GM23338 (cell line): ENCODE results near the gene AIP. TPM values are rescaled to one million over a fixed set of nuclear protein-coding genes. Genes with fewer than 3 reads are reported as not detected.

Experiments
- ATAC-seq: fragments of 200-7000 bp; cut with Tn5 transposase; 3 replicates; pipeline ENCODE4 v1.9.1; 2020
- DNase-seq: peaks from one replicate; pipeline ENCODE4 v3.0.0-alpha.2; 2015; ENCODE audit warnings: low spot score
- H2AFZ ChIP-seq: fragments of 200-600 bp; sonication (generic); 2 replicates; pipeline ENCODE4 v1.8.0; 2016; ENCODE audit warnings: antibody characterized with exemption, mild to moderate bottlenecking, moderate library complexity
- H3F3A ChIP-seq: fragments of 200-600 bp; sonication (generic); replicated peaks from 2 replicates; pipeline ENCODE4 v1.8.0; 2017; ENCODE audit warnings: antibody characterized with exemption, mixed run types, low read depth
- H3K27ac ChIP-seq: fragments of 200-600 bp; sonication (generic); 2 replicates; pipeline ENCODE4 v1.6.1; 2016; ENCODE audit warnings: low read depth
- H3K27me3 ChIP-seq: fragments of 200-600 bp; sonication (generic); 2 replicates; pipeline ENCODE4 v1.8.0; 2016; ENCODE audit warnings: mild to moderate bottlenecking, mixed run types, moderate library complexity; ENCODE audit not compliant: insufficient read depth
- H3K36me3 ChIP-seq: fragments of 200-600 bp; sonication (generic); 2 replicates; pipeline ENCODE4 v1.8.0; 2016; ENCODE audit warnings: mild to moderate bottlenecking; ENCODE audit not compliant: insufficient read depth
- H3K4me1 ChIP-seq: fragments of 200-600 bp; sonication (generic); 2 replicates; pipeline ENCODE4 v1.8.0; 2016; ENCODE audit warnings: mild to moderate bottlenecking, moderate library complexity; ENCODE audit not compliant: insufficient read depth
- H3K4me2 ChIP-seq: fragments of 200-600 bp; sonication (generic); 2 replicates; pipeline ENCODE4 v1.7.1; 2017; ENCODE audit warnings: mixed run types
- H3K4me3 ChIP-seq: fragments of 200-600 bp; sonication (generic); 2 replicates; pipeline ENCODE4 v1.6.1; 2016; ENCODE audit warnings: mixed run types
- H3K79me2 ChIP-seq: fragments of 200-600 bp; sonication (generic); replicated peaks from 2 replicates; pipeline ENCODE4 v1.8.0; 2017; ENCODE audit warnings: mild to moderate bottlenecking; ENCODE audit not compliant: insufficient read depth
- H3K9me2 ChIP-seq: fragments of 200-600 bp; sonication (generic); 2 replicates; pipeline ENCODE4 v1.8.0; 2017; ENCODE audit not compliant: insufficient read depth
- H4K20me1 ChIP-seq: fragments of 200-600 bp; sonication (generic); replicated peaks from 2 replicates; pipeline ENCODE4 v1.8.0; 2017; ENCODE audit warnings: mild to moderate bottlenecking; ENCODE audit not compliant: insufficient read depth
- H3K27ac Mint-ChIP-seq: 2 replicates; pipeline ENCODE4 v1.8.0; 2020; ENCODE audit warnings: inconsistent platforms, mild to moderate bottlenecking, moderate library complexity, mixed read lengths
- H3K27me3 Mint-ChIP-seq: 3 replicates; pipeline ENCODE4 v1.8.0; 2022; ENCODE audit warnings: low read depth, mild to moderate bottlenecking, moderate library complexity, mixed read lengths, inconsistent platforms; ENCODE audit not compliant: insufficient read depth, poor library complexity
- H3K36me3 Mint-ChIP-seq: 3 replicates; pipeline ENCODE4 v1.8.0; 2021; ENCODE audit warnings: low read depth, mild to moderate bottlenecking, inconsistent platforms, moderate library complexity, mixed read lengths
- H3K4me1 Mint-ChIP-seq: 3 replicates; pipeline ENCODE4 v1.8.0; 2020; ENCODE audit warnings: mild to moderate bottlenecking, inconsistent platforms, mixed read lengths
- H3K4me3 Mint-ChIP-seq: 3 replicates; pipeline ENCODE4 v1.8.0; 2021; ENCODE audit warnings: moderate library complexity, mild to moderate bottlenecking, inconsistent platforms, mixed read lengths
- H3K9me3 Mint-ChIP-seq: 3 replicates; pipeline ENCODE4 v1.8.0; 2020; ENCODE audit warnings: moderate library complexity, mild to moderate bottlenecking, inconsistent platforms, mixed read lengths
- CREB1 ChIP-seq: fragments of 250-450 bp; sonication (Bioruptor Pico); IDR thresholded peaks from 2 replicates; pipeline ENCODE4 v1.5.0; 2020; ENCODE audit warnings: low read depth, mild to moderate bottlenecking, moderate library complexity
- STAT1 ChIP-seq: IDR thresholded peaks from one replicate; pipeline ENCODE4 v1.6.1; 2016; ENCODE audit warnings: antibody characterized with exemption; ENCODE audit not compliant: unreplicated experiment
- ZNF331 ChIP-seq: fragments of 250-450 bp; sonication (Bioruptor Pico); IDR thresholded peaks from 2 replicates; pipeline ENCODE4 v1.5.0; 2020; ENCODE audit warnings: low read depth, mild to moderate bottlenecking, moderate library complexity
- ZNF462 ChIP-seq: fragments of 250-450 bp; sonication (Bioruptor Pico); IDR thresholded peaks from 2 replicates; pipeline ENCODE4 v1.5.0; 2020; ENCODE audit warnings: mild to moderate bottlenecking, moderate library complexity
- polyA plus RNA-seq: library from polyadenylated mRNA; unstranded; fragments of >200 nt; fragmentation: Nextera tagmentation; extraction: Ambion mirVana; gene quantifications from 2 replicates; pipeline ENCODE4 v1.2.1, GENCODE V29; 2016
- total RNA-seq: library from RNA; depleted of rRNA; stranded (reverse); fragments of >200 nt; shearing (Covaris generic); gene quantifications from 2 replicates; pipeline ENCODE4 v1.2.3, GENCODE V29; 2014

AIP gene
- total and polyA plus RNA-seq, 2 experiments from 2014 or later, result 29.1 to 32.1 TPM

- no peak overlapping the region for H3K4me2 ChIP-seq
- no peak overlapping the region for H3K27ac ChIP-seq
- no peak for TF ChIP-seq CREB1 (CRISPR knock-in tag)
- no peak for TF ChIP-seq ZNF462 (CRISPR knock-in tag)
- TF ChIP-seq ZNF331 (CRISPR knock-in tag), result no peak
- no peak for TF ChIP-seq STAT1
- peaks cover 3% of the 10 kb centered on the region; the same call in 1 of the 2 replicates for H3K36me3 ChIP-seq
- Mint-ChIP-seq H3K4me3 (no peak overlapping the region), H3K9me3 (no peaks in the 10 kb centered on the region), H3K27ac (no peak overlapping the region), H3K27me3 (peaks cover 3% of the 10 kb centered on the region), H3K36me3 (peaks cover 7% of the 10 kb centered on the region; the same call in 2 of the 3 replicates), H3K4me1 (no peaks in the 10 kb centered on the region)
- H4K20me1 ChIP-seq, result no peaks in the 10 kb centered on the region; the same call in 1 of the 2 replicates
- H3F3A ChIP-seq, result 0 out of 2 replicates have a peak, but pooled peaks cover 3% of the 10 kb centered on the region
- no peak for ATAC-seq
- no peaks in the 10 kb centered on the region for H3K79me2 ChIP-seq
- H3K27me3 ChIP-seq, result no peaks in the 10 kb centered on the region
- H3K4me3 ChIP-seq, result no peak overlapping the region
- no peak overlapping the region for H2AFZ ChIP-seq
- H3K4me1 ChIP-seq, result no peaks in the 10 kb centered on the region
- H3K9me2 ChIP-seq, result no peaks in the 10 kb centered on the region
- no peak for DNase-seq
Measured at GRCh38 chr11:67496113-67496512, 13.3 kb downstream of the AIP start.

DNA sequence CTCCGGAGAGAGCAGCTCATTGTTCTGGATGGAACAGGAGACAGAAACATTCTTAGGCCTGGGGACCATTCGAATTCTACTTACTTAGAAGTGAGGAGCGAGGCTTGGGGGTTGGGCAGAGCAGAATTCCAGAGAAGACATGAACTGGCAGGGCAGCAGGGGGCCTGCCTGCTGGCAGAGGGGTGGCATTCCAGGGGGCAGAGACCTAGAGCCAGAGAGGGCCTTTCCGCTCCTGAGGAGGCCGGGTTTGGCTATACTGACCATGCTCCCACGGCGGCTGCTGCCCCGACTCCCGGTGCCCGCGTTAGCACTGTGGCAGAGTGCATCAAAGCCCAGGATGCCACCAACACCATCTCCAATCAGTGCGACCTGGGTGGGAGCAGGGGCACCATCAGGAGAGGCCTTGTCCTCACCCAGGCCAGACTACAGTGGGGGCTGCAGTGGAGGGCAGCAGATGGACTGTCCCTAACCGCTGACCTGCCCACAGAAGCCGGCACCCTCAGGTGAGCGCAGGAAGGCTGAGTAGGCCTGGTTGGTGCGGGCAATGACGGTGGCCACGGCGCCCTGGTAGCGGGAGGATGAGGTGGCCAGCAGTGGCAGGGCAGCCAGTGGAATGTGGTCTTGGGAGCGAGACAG, 14.9 kb downstream of the AIP start:
- no peak for DNase-seq
- H4K20me1 ChIP-seq, result peaks cover 2% of the 10 kb centered on the region; the same call in 1 of the 2 replicates
- TF ChIP-seq CREB1 (CRISPR knock-in tag), result no peak
- no peaks in the 10 kb centered on the region for H3K27me3 ChIP-seq
- Mint-ChIP-seq H3K4me3 (no peak overlapping the region), H3K4me1 (peaks cover under 1% of the 10 kb centered on the region; the same call in 2 of the 3 replicates), H3K27me3 (peaks cover 6% of the 10 kb centered on the region), H3K36me3 (peaks cover 9% of the 10 kb centered on the region; the same call in 2 of the 3 replicates), H3K9me3 (no peaks in the 10 kb centered on the region; the same call in 2 of the 3 replicates), H3K27ac (no peak overlapping the region)
- no peaks in the 10 kb centered on the region for H3K79me2 ChIP-seq
- H3K4me1 ChIP-seq, result no peaks in the 10 kb centered on the region
- H3K36me3 ChIP-seq, result peaks cover 4% of the 10 kb centered on the region; the same call in 1 of the 2 replicates
- H3K27ac ChIP-seq, result no peak overlapping the region
- no peak overlapping the region for H3K4me2 ChIP-seq
- no peaks in the 10 kb centered on the region for H3F3A ChIP-seq
- H2AFZ ChIP-seq, result no peak overlapping the region
- H3K9me2 ChIP-seq, result no peaks in the 10 kb centered on the region
- no peak for ATAC-seq
- H3K4me3 ChIP-seq, result no peak overlapping the region
